ENCODE data around the gene DES. TPM values are rescaled to one million over a fixed set of nuclear protein-coding genes. Genes with fewer than 3 reads are reported as not detected.

DES gene
- total RNA-seq, 4 donors from 2014 or later = 19,008 to 28,635 (median 23,575) TPM

DNA sequence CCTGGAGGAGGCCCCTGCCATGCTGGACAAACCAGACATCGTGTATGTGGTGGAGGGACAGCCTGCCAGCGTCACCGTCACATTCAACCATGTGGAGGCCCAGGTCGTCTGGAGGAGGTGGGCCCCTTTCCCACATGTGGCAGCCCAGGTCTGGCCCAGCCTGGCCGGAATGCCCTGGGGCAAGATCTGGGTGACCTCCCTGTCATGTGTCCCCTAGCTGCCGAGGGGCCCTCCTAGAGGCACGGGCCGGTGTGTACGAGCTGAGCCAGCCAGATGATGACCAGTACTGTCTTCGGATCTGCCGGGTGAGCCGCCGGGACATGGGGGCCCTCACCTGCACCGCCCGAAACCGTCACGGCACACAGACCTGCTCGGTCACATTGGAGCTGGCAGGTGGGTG is 55.3 kb downstream of the DES start:
- in situ Hi-C loops (cut with MboI; ENCODE audit: low sequenced_read_pairs in 4 of 4) = loop anchor here in 2 of 4 donors (10.0 kb wide), 1 partner anchor 51 kb away; no protein-coding TSS in a partner anchor
- H3K4me3 ChIP-seq = no peak overlapping the region
- intact Hi-C loops (cut with DNase I; ENCODE audit: low total_unique reads) = no loop called here
- no peaks in the 10 kb centered on the region for H3K9me3 ChIP-seq
- DNase-seq (no peak), ATAC-seq (no peak)
- H3K4me1 ChIP-seq = no peaks in the 10 kb centered on the region
- peak overlapping the region in 2 of 4 donors; percentile 24 to 36 for H3K27ac ChIP-seq
- peaks cover 0 to 74% of the 10 kb centered on the region in 2 donors for H3K36me3 ChIP-seq
- TF ChIP-seq, protein P1, sequence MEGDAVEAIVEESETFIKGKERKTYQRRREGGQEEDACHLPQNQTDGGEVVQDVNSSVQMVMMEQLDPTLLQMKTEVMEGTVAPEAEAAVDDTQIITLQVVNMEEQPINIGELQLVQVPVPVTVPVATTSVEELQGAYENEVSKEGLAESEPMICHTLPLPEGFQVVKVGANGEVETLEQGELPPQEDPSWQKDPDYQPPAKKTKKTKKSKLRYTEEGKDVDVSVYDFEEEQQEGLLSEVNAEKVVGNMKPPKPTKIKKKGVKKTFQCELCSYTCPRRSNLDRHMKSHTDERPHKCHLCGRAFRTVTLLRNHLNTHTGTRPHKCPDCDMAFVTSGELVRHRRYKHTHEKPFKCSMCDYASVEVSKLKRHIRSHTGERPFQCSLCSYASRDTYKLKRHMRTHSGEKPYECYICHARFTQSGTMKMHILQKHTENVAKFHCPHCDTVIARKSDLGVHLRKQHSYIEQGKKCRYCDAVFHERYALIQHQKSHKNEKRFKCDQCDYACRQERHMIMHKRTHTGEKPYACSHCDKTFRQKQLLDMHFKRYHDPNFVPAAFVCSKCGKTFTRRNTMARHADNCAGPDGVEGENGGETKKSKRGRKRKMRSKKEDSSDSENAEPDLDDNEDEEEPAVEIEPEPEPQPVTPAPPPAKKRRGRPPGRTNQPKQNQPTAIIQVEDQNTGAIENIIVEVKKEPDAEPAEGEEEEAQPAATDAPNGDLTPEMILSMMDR (IDR thresholded peaks at IDR 0.05 in 4 of 5, conservative IDR thresholded peaks at IDR 0.05 in 1 of 5) = no peak
- no peak for TF ChIP-seq POLR2A (IDR thresholded peaks at IDR 0.05)
- no peaks in the 10 kb centered on the region for H3K27me3 ChIP-seq

DNA sequence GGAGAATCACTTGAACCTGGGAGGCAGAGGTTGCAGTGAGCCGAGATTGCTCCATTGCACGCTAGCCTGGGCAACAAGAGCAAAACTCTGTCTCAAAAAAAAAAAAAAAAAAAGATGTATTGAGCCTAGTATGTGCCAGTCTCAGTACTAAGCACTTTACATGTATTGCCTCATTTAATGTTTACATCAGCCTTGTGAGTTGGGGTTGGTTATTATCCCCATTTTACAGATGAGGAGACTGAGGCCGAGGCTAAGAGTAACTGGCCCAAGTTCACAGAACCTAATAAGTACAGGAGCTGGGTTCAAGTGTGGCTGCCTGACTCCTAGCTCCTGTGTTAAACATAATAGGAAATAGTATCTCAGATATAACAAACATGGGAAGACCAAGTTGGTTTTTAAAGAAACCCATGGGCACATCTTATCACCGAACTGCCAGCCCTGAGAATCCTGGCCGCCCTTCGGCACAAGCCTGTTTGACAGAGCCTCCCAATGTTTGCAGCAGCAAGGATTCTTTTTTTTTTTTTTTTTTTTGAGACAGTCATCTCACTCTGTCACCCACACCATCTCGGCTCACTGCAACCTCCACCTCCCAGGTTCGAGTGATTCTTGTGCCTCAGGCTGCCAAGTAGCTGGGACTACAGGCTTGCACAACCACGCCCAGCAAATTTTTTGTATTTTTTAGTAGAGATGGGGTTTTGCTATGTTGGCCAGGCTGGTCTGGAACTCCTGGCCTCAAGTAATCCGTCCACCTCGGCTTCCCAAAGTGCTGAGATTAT is 56.3 kb downstream of the DES start:
- no peaks in the 10 kb centered on the region for H3K27me3 ChIP-seq
- no peak overlapping the region for H3K4me3 ChIP-seq
- no peaks in the 10 kb centered on the region for H3K9me3 ChIP-seq
- H3K4me1 ChIP-seq = no peaks in the 10 kb centered on the region
- ATAC-seq (no peak), DNase-seq (no peak)
- intact Hi-C loops (cut with DNase I; ENCODE audit: low total_unique reads) = no loop called here
- peak overlapping the region in 1 of 4 donors; percentile 13 for H3K27ac ChIP-seq
- TF ChIP-seq, protein P1 (IDR thresholded peaks at IDR 0.05 in 4 of 5, conservative IDR thresholded peaks at IDR 0.05 in 1 of 5) = no peak
- TF ChIP-seq POLR2A (IDR thresholded peaks at IDR 0.05) = no peak
- H3K36me3 ChIP-seq = peaks cover 0 to 74% of the 10 kb centered on the region in 2 donors
- in situ Hi-C loops (cut with MboI; ENCODE audit: low sequenced_read_pairs in 4 of 4) = loop anchor here in 2 of 4 donors (10.0 kb wide), 1 partner anchor 50 kb away; no protein-coding TSS in a partner anchor

DNA sequence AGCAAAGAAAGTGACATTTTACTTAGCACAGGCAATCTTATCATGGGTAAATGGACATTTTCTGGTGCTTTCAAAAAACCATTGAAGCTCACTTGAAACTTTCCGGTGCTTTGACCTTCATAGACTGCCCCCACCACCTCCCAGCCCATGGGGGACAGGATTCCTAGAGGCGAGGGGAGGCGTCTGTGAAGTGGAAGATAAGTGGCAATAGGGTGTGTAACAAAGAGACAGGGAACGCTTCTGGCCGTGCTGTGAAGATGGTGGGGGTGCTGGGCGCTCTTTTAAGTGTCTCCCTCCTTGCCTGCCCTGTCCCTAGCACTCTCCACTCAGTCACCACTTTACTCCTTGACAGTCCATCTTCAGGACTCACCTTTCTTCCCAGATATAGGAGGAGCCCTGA is 57.1 kb downstream of the DES start:
- Histone ChIP-seq H3K9me3 (no peaks in the 10 kb centered on the region), H3K4me1 (no peaks in the 10 kb centered on the region), H3K27me3 (no peaks in the 10 kb centered on the region), H3K4me3 (no peak overlapping the region), H3K36me3 (peaks cover 0 to 76% of the 10 kb centered on the region in 2 donors), H3K27ac (peak overlapping the region in 1 of 4 donors; percentile 61)
- DNase-seq = no peak
- no peak for ATAC-seq
- TF ChIP-seq, protein P1 (IDR thresholded peaks at IDR 0.05 in 4 of 5, conservative IDR thresholded peaks at IDR 0.05 in 1 of 5) = no peak
- no peak for TF ChIP-seq POLR2A (IDR thresholded peaks at IDR 0.05)
- in situ Hi-C loops (cut with MboI; ENCODE audit: low sequenced_read_pairs in 4 of 4) = loop anchor here in 2 of 4 donors (10.0 kb wide), 1 partner anchor 50 kb away; no protein-coding TSS in a partner anchor
- intact Hi-C loops (cut with DNase I; ENCODE audit: low total_unique reads) = no loop called here

DNA sequence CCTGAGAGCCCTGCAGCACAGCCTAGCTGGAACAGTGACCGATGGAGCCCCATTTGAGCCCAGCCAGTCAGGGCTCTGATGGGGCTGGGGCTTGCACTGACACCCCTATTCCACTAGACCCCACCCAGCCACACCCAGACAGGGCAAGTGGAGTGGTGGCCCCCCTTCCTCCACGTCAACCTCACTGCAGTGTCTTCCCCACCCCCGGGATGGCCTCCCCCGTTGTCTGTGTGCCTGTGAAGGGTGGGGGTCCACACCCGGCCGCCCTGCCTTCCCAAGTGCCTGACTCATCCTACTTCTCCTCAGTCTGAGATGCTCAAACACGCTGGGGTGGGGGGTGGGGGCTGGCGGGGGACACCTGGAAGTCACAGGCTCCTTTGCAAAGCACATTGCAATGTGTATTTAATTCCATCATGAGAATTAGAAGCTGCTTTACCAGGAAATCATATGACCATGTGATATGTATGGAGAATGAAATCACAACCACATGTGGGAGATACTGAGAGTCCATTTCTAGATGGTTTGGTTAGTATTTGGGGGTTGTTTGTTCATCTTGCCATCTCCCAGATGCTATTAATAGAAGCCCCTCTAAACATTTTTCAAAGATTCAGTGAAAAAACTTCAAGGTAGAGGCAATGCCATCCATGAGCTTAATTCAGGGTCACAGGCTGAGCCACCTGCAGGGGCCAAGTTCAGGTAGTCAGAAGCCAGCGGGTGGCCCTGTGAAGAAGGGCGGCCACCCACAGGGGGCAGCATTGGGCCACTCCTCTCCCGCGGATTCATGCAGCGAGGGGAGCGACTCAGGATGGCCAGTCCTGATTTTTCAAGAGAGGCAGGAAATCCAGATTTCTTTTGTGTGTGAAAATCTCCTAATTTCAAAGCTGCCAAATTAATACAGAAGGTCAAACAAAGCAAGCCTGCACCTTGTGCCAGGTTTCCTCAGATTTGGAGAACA is 57.8 kb downstream of the DES start:
- Histone ChIP-seq H3K4me3 (no peak overlapping the region), H3K36me3 (peaks cover 0 to 77% of the 10 kb centered on the region in 2 donors), H3K27me3 (no peaks in the 10 kb centered on the region), H3K4me1 (no peaks in the 10 kb centered on the region), H3K27ac (peak overlapping the region in 2 of 4 donors; percentile 21 to 61), H3K9me3 (no peaks in the 10 kb centered on the region)
- DNase-seq = peak; percentile 39 to 64
- no peak for TF ChIP-seq POLR2A (IDR thresholded peaks at IDR 0.05)
- TF ChIP-seq, protein P1 (IDR thresholded peaks at IDR 0.05 in 4 of 5, conservative IDR thresholded peaks at IDR 0.05 in 1 of 5) = peak; percentile 73 to 86 (median 77)
- intact Hi-C loops (cut with DNase I; ENCODE audit: low total_unique reads) = loop anchor here (1.0 kb wide), 1 partner anchor 54 kb away; no protein-coding TSS in a partner anchor
- ATAC-seq = peak; percentile 62 to 79
- in situ Hi-C loops (cut with MboI; ENCODE audit: low sequenced_read_pairs in 4 of 4) = loop anchor here in 2 of 4 donors (10.0 kb wide), 1 partner anchor 49 kb away; no protein-coding TSS in a partner anchor

Other genes starting within 250 kb of the DES start
- gene SLC23A3, start 248.3 kb upstream of the DES start, total RNA-seq = 1 to 10 TPM in 1 of 4 donors, under 1 TPM in 1, not detected in 2; 0.11 to 1.5 TPM
- 100 to 1,000 TPM in 1 of 4 donors, 10 to 100 TPM in 3; 53.5 to 114 (median 55.9) TPM for gene CNPPD1, start 241.5 kb upstream of the DES start, total RNA-seq
- gene RETREG2, start 240.1 kb upstream of the DES start, total RNA-seq = 10 to 100 TPM; 39.8 to 57.2 (median 44.9) TPM
- 10 to 100 TPM; 33.2 to 60.8 (median 41.2) TPM for gene ZFAND2B, start 211.6 kb upstream of the DES start, total RNA-seq
- 10 to 100 TPM; 15.0 to 45.8 (median 31.8) TPM for gene ABCB6, start 199.4 kb upstream of the DES start, total RNA-seq
- gene ATG9A, start 188.7 kb upstream of the DES start, total RNA-seq = 100 to 1,000 TPM; 111 to 208 (median 176) TPM
- 10 to 100 TPM; 13.0 to 23.0 (median 19.1) TPM for gene ANKZF1, start 188.6 kb upstream of the DES start, total RNA-seq
- 1 to 10 TPM; 1.0 to 3.6 (median 1.3) TPM for gene GLB1L, start 172.9 kb upstream of the DES start, total RNA-seq
- gene STK16, start 172.9 kb upstream of the DES start, total RNA-seq = 10 to 100 TPM in 3 of 4 donors, 1 to 10 TPM in 1; 4.4 to 19.3 (median 14.2) TPM
- gene TUBA4B, start 165.1 kb upstream of the DES start, total RNA-seq = not detected
- gene TUBA4A, start 164.5 kb upstream of the DES start, total RNA-seq = 100 to 1,000 TPM; 351 to 797 (median 386) TPM
- gene DNAJB2, start 139.0 kb upstream of the DES start, total RNA-seq = 10 to 100 TPM; 58.6 to 76.5 (median 71.8) TPM
- not detected for gene PTPRN, start 109.0 kb upstream of the DES start, total RNA-seq
- gene RESP18, start 85.6 kb upstream of the DES start, total RNA-seq = not detected
- 100 to 1,000 TPM in 1 of 4 donors, 10 to 100 TPM in 3; 56.0 to 147 (median 65.3) TPM for gene DNPEP, start 30.5 kb upstream of the DES start, total RNA-seq
- 100 to 1,000 TPM; 104 to 387 (median 222) TPM for gene SPEG, start 16.5 kb downstream of the DES start, total RNA-seq
- gene GMPPA, start 80.5 kb downstream of the DES start, total RNA-seq = 10 to 100 TPM; 18.0 to 25.8 (median 24.4) TPM
- gene ASIC4, start 96.1 kb downstream of the DES start, total RNA-seq = under 1 TPM in 1 of 4 donors, not detected in 3; 0.11 TPM
- gene CHPF, start 125.4 kb downstream of the DES start, total RNA-seq = 10 to 100 TPM; 21.0 to 50.5 (median 37.2) TPM
- gene TMEM198, start 125.7 kb downstream of the DES start, total RNA-seq = 1 to 10 TPM in 3 of 4 donors, under 1 TPM in 1; 0.87 to 6.7 (median 3.3) TPM
- 10 to 100 TPM; 47.9 to 72.9 (median 56.5) TPM for gene OBSL1, start 153.2 kb downstream of the DES start, total RNA-seq
- gene INHA, start 153.9 kb downstream of the DES start, total RNA-seq = 1 to 10 TPM in 1 of 4 donors, under 1 TPM in 1, not detected in 2; 0.29 to 3.5 TPM
- gene STK11IP, start 179.5 kb downstream of the DES start, total RNA-seq = 1 to 10 TPM; 5.4 to 7.5 (median 6.5) TPM
- gene SLC4A3, start 209.3 kb downstream of the DES start, total RNA-seq = under 1 TPM in 3 of 4 donors, not detected in 1; 0.25 to 0.35 (median 0.29) TPM

All from gastrocnemius medialis (tissue), 4 donors.